NCI-H146 (cell line): ENCODE results near the gene SELENOV.

Experiments
- DNase-seq: peaks from one replicate; lab custom pipeline; 2025; lab: John Stamatoyannopoulos, UW

Gene SELENOV

GRCh38 chr19:39492788-39493187 is 22.2 kb upstream of the SELENOV start:
- no peak for DNase-seq

GRCh38 chr19:39494661-39495060 is 20.3 kb upstream of the SELENOV start:
- DNase-seq, result no peak

- no peak for DNase-seq
Measured at GRCh38 chr19:39496063-39496462, 18.9 kb upstream of the SELENOV start.

GRCh38 chr19:39497701-39497995 is 17.3 kb upstream of the SELENOV start:
- DNase-seq, result no peak

- DNase-seq, result peak; percentile 95
Measured at GRCh38 chr19:39497996-39498797, 16.7 kb upstream of the SELENOV start.

GRCh38 chr19:39498798-39499642 is 15.9 kb upstream of the SELENOV start, which contains the start of gene DLL3:
DLL3 (plus strand) TSS chr19:39498947; CDS start chr19:39498975, 28 bp downstream.
- peak; percentile 86 for DNase-seq

- DNase-seq, result no peak
Measured at GRCh38 chr19:39499932-39500331, 15.0 kb upstream of the SELENOV start.

GRCh38 chr19:39500543-39500942 is 14.4 kb upstream of the SELENOV start:
- DNase-seq, result no peak

GRCh38 chr19:39501340-39501739 is 13.6 kb upstream of the SELENOV start:
- no peak for DNase-seq

- DNase-seq, result no peak
Measured at GRCh38 chr19:39502640-39503417, 12.1 kb upstream of the SELENOV start.

- no peak for DNase-seq
Measured at GRCh38 chr19:39506598-39506943, 8.4 kb upstream of the SELENOV start.

GRCh38 chr19:39506944-39507714 is 7.8 kb upstream of the SELENOV start:
- DNase-seq, result peak; percentile 96

- DNase-seq, result peak; percentile 64
Measured at GRCh38 chr19:39507715-39508364, 7.1 kb upstream of the SELENOV start.

- no peak for DNase-seq
Measured at GRCh38 chr19:39508629-39509028, 6.3 kb upstream of the SELENOV start.

GRCh38 chr19:39509233-39509632 is 5.7 kb upstream of the SELENOV start:
- no peak for DNase-seq

- DNase-seq, result no peak
Measured at GRCh38 chr19:39512988-39513387, 2.0 kb upstream of the SELENOV start.

GRCh38 chr19:39515551-39516191 is 732 bp downstream of the SELENOV start:
- DNase-seq, result peak; percentile 53

- DNase-seq, result no peak
Measured at GRCh38 chr19:39516270-39516669, 1.3 kb downstream of the SELENOV start.

GRCh38 chr19:39517432-39517831 is 2.5 kb downstream of the SELENOV start:
- DNase-seq, result no peak

GRCh38 chr19:39518458-39518857 is 3.5 kb downstream of the SELENOV start:
- no peak for DNase-seq

- DNase-seq, result no peak
Measured at GRCh38 chr19:39518975-39519374, 4.0 kb downstream of the SELENOV start.
